ENCODE results near the gene FIBCD1. TPM values are rescaled to one million over a fixed set of nuclear protein-coding genes. Genes with fewer than 3 reads are reported as not detected.

FIBCD1 gene
- total RNA-seq, 1 donor = 5.1 TPM

DNA sequence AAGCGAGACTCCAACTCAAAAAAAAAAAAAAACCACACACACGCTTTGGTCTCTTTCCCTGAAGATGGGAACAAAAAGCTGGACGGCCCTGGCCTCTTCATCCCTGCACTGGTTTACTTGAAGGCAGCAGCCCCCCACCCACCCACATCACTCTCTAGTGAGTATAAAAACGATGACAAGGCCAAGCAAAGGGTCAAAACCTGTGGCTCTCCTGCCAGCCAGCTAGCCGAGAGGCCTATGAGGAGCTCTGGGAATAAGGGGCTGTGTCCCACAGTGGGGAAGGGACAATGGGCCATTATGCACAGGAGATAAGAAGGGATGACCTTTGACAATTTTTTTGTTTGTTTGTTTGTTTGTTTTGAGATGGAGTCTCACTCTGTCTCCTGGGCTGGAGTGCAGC lies 55.6 kb downstream of the FIBCD1 start:
- Histone ChIP-seq H3K27ac (ENCODE audit: low read depth, low read length) (no peak overlapping the region), H4K20me1 (ENCODE audit: insufficient read depth, low read length) (peaks cover 66% of the 10 kb centered on the region), H3K4me3 (ENCODE audit: insufficient read depth, low read length) (no peak overlapping the region), H3K4me2 (ENCODE audit: insufficient read depth, low read length) (no peak overlapping the region), H3K9me3 (ENCODE audit: low read depth, low read length) (no peaks in the 10 kb centered on the region), H3K27me3 (ENCODE audit: insufficient read depth, low read length) (no peaks in the 10 kb centered on the region), H3K79me2 (ENCODE audit: insufficient read depth, low read length) (peaks cover 44% of the 10 kb centered on the region), H2AFZ (ENCODE audit: low read length) (no peak overlapping the region), H3K4me1 (ENCODE audit: insufficient read depth, low read length) (no peaks in the 10 kb centered on the region), H3K36me3 (ENCODE audit: insufficient read depth, low read length) (peaks cover 97% of the 10 kb centered on the region)
- TF ChIP-seq, protein P1, sequence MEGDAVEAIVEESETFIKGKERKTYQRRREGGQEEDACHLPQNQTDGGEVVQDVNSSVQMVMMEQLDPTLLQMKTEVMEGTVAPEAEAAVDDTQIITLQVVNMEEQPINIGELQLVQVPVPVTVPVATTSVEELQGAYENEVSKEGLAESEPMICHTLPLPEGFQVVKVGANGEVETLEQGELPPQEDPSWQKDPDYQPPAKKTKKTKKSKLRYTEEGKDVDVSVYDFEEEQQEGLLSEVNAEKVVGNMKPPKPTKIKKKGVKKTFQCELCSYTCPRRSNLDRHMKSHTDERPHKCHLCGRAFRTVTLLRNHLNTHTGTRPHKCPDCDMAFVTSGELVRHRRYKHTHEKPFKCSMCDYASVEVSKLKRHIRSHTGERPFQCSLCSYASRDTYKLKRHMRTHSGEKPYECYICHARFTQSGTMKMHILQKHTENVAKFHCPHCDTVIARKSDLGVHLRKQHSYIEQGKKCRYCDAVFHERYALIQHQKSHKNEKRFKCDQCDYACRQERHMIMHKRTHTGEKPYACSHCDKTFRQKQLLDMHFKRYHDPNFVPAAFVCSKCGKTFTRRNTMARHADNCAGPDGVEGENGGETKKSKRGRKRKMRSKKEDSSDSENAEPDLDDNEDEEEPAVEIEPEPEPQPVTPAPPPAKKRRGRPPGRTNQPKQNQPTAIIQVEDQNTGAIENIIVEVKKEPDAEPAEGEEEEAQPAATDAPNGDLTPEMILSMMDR (IDR thresholded peaks at IDR 0.05; ENCODE audit: extremely low read depth, low read depth, low read length) = no peak
- no peak for DNase-seq (ENCODE audit: insufficient read length, low spot score, missing footprints)

DNA sequence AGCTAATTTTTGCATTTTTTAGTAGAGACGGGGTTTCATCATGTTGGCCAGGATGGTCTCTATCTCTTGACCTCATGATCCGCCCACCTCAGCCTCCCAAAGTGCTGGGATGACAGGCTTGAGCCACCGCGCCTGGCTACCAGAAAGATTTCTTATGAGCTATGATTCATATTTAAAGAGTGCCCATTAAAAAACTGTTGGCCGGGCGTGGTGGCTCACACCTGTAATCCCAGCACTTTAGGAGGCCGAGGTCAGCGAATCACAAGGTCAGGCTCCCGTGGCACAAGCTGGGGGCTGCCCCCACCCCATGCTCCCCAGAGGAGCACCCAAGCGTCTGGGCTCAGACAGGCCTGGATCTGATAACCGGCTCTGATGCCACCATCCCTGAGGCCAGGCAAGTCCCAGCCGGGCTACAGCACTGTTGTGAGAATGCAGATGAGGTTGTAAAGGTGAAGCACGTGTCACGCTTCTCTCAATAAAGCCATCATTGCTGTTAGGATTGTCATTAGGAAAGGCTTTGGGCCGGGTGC lies 56.3 kb downstream of the FIBCD1 start:
- Histone ChIP-seq H3K27me3 (ENCODE audit: insufficient read depth, low read length) (no peaks in the 10 kb centered on the region), H3K36me3 (ENCODE audit: insufficient read depth, low read length) (peaks cover 95% of the 10 kb centered on the region), H3K4me3 (ENCODE audit: insufficient read depth, low read length) (no peak overlapping the region), H2AFZ (ENCODE audit: low read length) (no peak overlapping the region), H4K20me1 (ENCODE audit: insufficient read depth, low read length) (peaks cover 59% of the 10 kb centered on the region), H3K4me2 (ENCODE audit: insufficient read depth, low read length) (no peak overlapping the region), H3K9me3 (ENCODE audit: low read depth, low read length) (no peaks in the 10 kb centered on the region), H3K27ac (ENCODE audit: low read depth, low read length) (no peak overlapping the region), H3K79me2 (ENCODE audit: insufficient read depth, low read length) (peaks cover 44% of the 10 kb centered on the region), H3K4me1 (ENCODE audit: insufficient read depth, low read length) (no peaks in the 10 kb centered on the region)
- TF ChIP-seq, protein P1 (IDR thresholded peaks at IDR 0.05; ENCODE audit: extremely low read depth, low read depth, low read length) = no peak
- DNase-seq (ENCODE audit: insufficient read length, low spot score, missing footprints) = no peak

DNA sequence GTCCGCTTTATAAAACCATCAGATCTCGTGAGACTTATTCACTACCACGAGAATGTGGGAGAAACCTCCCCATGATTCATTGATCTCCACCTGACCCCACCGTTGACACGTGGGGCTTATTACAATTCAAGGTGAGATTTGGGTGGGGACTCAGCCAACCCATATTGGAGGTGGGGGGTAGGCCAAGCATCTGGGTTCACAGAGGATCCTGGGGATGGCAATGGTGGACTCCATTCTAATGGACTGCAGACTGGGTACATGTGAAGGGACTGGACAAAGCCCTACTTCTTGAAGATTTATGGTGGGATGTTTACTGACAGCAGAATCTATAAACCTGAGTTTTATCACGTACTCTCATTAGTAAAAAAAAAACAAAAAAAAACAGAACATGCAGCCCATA lies 57.5 kb downstream of the FIBCD1 start:
- Histone ChIP-seq H3K4me3 (ENCODE audit: insufficient read depth, low read length) (no peak overlapping the region), H3K4me1 (ENCODE audit: insufficient read depth, low read length) (no peaks in the 10 kb centered on the region), H3K79me2 (ENCODE audit: insufficient read depth, low read length) (peaks cover 43% of the 10 kb centered on the region), H4K20me1 (ENCODE audit: insufficient read depth, low read length) (peaks cover 52% of the 10 kb centered on the region), H3K27me3 (ENCODE audit: insufficient read depth, low read length) (no peaks in the 10 kb centered on the region), H2AFZ (ENCODE audit: low read length) (no peak overlapping the region), H3K9me3 (ENCODE audit: low read depth, low read length) (no peaks in the 10 kb centered on the region), H3K27ac (ENCODE audit: low read depth, low read length) (no peak overlapping the region), H3K4me2 (ENCODE audit: insufficient read depth, low read length) (no peak overlapping the region), H3K36me3 (ENCODE audit: insufficient read depth, low read length) (peaks cover 93% of the 10 kb centered on the region)
- TF ChIP-seq, protein P1 (IDR thresholded peaks at IDR 0.05; ENCODE audit: extremely low read depth, low read depth, low read length) = no peak
- DNase-seq (ENCODE audit: insufficient read length, low spot score, missing footprints) = no peak

DNA sequence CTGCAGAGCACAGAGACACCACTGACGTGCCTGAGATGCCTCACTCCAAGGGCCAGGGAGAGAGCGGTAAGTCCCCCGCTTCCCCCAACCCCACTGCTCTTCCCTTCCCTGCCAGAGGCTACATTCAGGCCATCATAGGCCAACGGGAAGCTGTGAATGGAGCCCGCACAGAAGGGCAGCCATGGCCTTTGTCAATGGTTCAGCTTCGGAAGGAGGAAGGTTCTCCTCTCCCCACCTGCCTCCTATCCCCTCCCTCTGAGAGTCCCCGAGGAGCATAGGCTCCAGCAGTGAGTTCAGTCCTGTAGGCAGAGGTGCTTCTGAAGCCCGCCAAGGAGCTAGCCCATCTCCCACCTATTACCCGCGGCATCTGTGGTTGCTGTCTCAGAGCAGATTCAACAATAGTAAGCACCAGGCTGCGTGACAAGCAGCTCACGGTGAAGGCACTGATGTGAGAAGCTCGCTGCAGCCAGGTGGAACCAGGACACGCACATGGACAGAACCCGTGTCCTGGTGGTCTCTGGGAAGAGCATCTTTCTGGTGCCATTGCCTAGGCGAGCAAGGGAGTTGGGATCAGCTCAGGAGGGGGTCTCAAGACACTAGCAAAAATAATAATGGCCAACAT lies 58.3 kb downstream of the FIBCD1 start:
- Histone ChIP-seq H3K36me3 (ENCODE audit: insufficient read depth, low read length) (peaks cover 89% of the 10 kb centered on the region), H3K27ac (ENCODE audit: low read depth, low read length) (no peak overlapping the region), H3K27me3 (ENCODE audit: insufficient read depth, low read length) (no peaks in the 10 kb centered on the region), H3K4me3 (ENCODE audit: insufficient read depth, low read length) (no peak overlapping the region), H3K79me2 (ENCODE audit: insufficient read depth, low read length) (peaks cover 37% of the 10 kb centered on the region), H3K4me1 (ENCODE audit: insufficient read depth, low read length) (no peaks in the 10 kb centered on the region), H3K4me2 (ENCODE audit: insufficient read depth, low read length) (no peak overlapping the region), H4K20me1 (ENCODE audit: insufficient read depth, low read length) (peaks cover 48% of the 10 kb centered on the region), H2AFZ (ENCODE audit: low read length) (no peak overlapping the region), H3K9me3 (ENCODE audit: low read depth, low read length) (no peaks in the 10 kb centered on the region)
- TF ChIP-seq, protein P1 (IDR thresholded peaks at IDR 0.05; ENCODE audit: extremely low read depth, low read depth, low read length) = no peak
- no peak for DNase-seq (ENCODE audit: insufficient read length, low spot score, missing footprints)
